Activated CD8-positive, alpha-beta T cell treated with anti-CD3 and anti-CD28 coated beads, Interleukin-2, amount 10 ng/mL, durations not matched to agents 7 days and 5 days (primary cell): ENCODE data around the gene RAD17. TPM values are rescaled to one million over a fixed set of nuclear protein-coding genes. Genes with fewer than 3 reads are reported as not detected.
"Not testable (repeated sequence)": the region's sequence is repeated elsewhere in the genome, so short reads cannot be mapped to it uniquely, and the experiment has no call there.

Experiments
- ATAC-seq: fragments of 150-1000 bp; cut with Tn5 transposase; one replicate; pipeline ENCODE4 v1.10.0; 2021; ENCODE audit warnings: moderate library complexity
- CTCF ChIA-PET: fragments of 350-600 bp; sonication (Branson Sonifier 250); formaldehyde crosslinking; loops from one replicate; lab custom pipeline; 2021; ENCODE audit warnings: antibody characterized with exemption; lab: Charles Lee
- POLR2A ChIA-PET: fragments of 350-600 bp; sonication (Branson Sonifier 250); formaldehyde crosslinking; loops from one replicate; lab custom pipeline; 2021; ENCODE audit warnings: antibody characterized with exemption; lab: Charles Lee
- DNase-seq: peaks from one replicate; pipeline ENCODE4 v3.0.0-alpha.2; 2020
- H3K27ac Mint-ChIP-seq: one replicate; pipeline ENCODE4 v1.8.0; 2021; ENCODE audit warnings: mild to moderate bottlenecking, mixed read lengths
- H3K27me3 Mint-ChIP-seq: one replicate; pipeline ENCODE4 v1.8.0; 2021; ENCODE audit warnings: low read depth, mixed read lengths
- H3K36me3 Mint-ChIP-seq: one replicate; pipeline ENCODE4 v1.8.0; 2021; ENCODE audit warnings: low read depth, mixed read lengths
- H3K4me1 Mint-ChIP-seq: one replicate; pipeline ENCODE4 v1.8.0; 2021; ENCODE audit warnings: low read depth, mixed read lengths
- H3K4me3 Mint-ChIP-seq: one replicate; pipeline ENCODE4 v1.8.0; 2021; ENCODE audit warnings: mild to moderate bottlenecking, mixed read lengths
- H3K9me3 Mint-ChIP-seq: one replicate; pipeline ENCODE4 v1.8.0; 2022; ENCODE audit warnings: mixed read lengths; ENCODE audit not compliant: insufficient read depth
- total RNA-seq, 2 experiments: library from RNA; stranded (reverse); gene quantifications; one replicate each; pipeline ENCODE4 v1.2.3, GENCODE V29; 2021

The RAD17 gene
- total RNA-seq, 2 experiments from 2014 or later: 22.6 TPM

DNA sequence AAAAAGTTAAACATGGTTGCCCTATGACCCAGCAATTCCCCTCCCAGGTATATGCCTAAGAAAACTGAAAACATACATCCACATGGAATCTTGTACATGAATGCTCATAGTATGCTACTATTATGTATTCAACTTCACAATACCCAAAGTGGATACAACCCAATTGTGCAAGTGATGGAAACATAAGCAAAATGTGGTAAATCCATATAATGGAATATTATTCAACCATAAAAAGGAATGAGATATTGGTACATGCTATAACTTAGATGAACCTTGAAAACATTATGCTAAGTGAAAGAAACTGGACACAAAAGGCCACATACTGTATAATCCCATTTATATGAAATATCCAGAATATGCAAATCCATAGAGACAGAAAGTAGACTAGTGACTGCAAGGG, 19.0 kb upstream of the RAD17 start:
- Mint-ChIP-seq H3K9me3 (no peaks in the 10 kb centered on the region), H3K27ac (no peak overlapping the region), H3K4me3 (no peak overlapping the region), H3K36me3 (peaks cover 20% of the 10 kb centered on the region), H3K27me3 (no peaks in the 10 kb centered on the region), H3K4me1 (peaks cover under 1% of the 10 kb centered on the region)
- ChIA-PET POLR2A (no interaction called here), CTCF (no interaction called here)
- ATAC-seq: no peak
- DNase-seq: no peak

DNA sequence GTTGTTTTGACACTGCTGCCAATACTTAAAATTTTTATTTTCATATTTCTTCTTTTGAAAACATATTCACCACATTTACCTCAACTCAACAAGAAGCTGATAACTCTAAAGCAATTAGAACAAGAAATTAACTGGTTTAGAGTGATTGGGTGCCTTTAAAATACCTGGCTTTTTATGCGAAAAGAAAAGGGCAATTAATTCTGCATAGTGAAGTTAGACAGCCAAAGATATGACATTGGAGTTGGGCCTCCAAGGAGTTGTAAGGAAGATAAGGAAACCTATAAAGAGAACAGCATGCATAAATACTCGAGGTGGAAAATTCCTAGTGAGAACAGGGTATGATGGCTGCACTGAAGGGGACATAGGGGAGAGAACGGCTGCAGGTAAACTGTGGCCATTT, 9.9 kb upstream of the RAD17 start:
- Mint-ChIP-seq H3K36me3 (peaks cover 47% of the 10 kb centered on the region), H3K4me3 (no peak overlapping the region), H3K27me3 (no peaks in the 10 kb centered on the region), H3K27ac (no peak overlapping the region), H3K4me1 (peaks cover 20% of the 10 kb centered on the region), H3K9me3 (no peaks in the 10 kb centered on the region)
- ATAC-seq (no peak), DNase-seq (no peak)
- ChIA-PET POLR2A (no interaction called here), CTCF (interaction anchor here (1.4 kb wide), 1 partner anchor 266 kb away, joined by 3 read pairs; the partner anchor contains the start of gene SLC30A5)

DNA sequence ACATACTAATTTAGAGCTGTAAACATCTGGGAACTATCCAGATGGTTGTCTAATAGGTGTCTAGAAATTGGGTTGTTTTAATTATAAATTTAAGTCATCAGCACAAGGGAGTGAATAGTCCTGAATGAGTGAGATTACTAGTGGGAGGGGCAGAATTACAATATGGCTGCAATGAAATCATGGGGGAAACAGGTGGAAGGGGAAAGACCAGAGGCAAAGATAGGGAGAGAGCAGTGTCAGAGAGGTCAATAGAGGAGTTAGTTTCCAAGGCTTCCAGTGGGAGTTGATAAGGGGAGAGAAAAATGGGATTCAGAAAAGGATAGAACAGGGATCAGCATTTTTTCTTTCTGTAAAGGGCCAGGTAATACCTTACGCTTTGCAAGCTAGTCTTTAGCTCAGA, 9.2 kb upstream of the RAD17 start:
- ChIA-PET CTCF (no interaction called here), POLR2A (no interaction called here)
- Mint-ChIP-seq H3K4me1 (peaks cover 20% of the 10 kb centered on the region), H3K9me3 (no peaks in the 10 kb centered on the region), H3K27ac (no peak overlapping the region), H3K4me3 (no peak overlapping the region), H3K36me3 (peaks cover 53% of the 10 kb centered on the region), H3K27me3 (no peaks in the 10 kb centered on the region)
- DNase-seq: no peak
- ATAC-seq: no peak

DNA sequence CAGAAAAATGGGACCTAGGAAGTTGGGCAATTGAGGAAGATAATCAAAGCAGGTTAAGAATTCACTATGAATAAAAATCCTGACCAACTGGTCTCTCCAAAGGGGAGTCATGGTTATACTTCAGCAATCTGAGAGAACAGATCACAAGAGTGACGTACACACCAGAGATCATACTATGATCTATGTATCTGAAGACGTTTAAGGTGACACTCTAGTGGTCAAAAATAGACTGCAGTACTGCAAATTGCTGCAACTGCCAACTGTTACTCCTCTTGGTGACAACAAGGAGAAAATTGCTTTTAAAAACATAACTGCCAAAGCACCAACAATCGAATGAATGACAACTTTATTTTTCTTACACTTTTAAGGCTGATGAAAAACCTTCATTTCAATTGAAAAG, 5.2 kb upstream of the RAD17 start:
- peaks cover 25% of the 10 kb centered on the region for H3K4me1 Mint-ChIP-seq
- peaks cover 51% of the 10 kb centered on the region for H3K36me3 Mint-ChIP-seq
- H3K4me3 Mint-ChIP-seq: no peak overlapping the region
- ChIA-PET POLR2A (no interaction called here), CTCF (no interaction called here)
- ATAC-seq: no peak
- DNase-seq: no peak
- H3K27me3 Mint-ChIP-seq: no peaks in the 10 kb centered on the region
- no peak overlapping the region for H3K27ac Mint-ChIP-seq
- H3K9me3 Mint-ChIP-seq: no peaks in the 10 kb centered on the region

DNA sequence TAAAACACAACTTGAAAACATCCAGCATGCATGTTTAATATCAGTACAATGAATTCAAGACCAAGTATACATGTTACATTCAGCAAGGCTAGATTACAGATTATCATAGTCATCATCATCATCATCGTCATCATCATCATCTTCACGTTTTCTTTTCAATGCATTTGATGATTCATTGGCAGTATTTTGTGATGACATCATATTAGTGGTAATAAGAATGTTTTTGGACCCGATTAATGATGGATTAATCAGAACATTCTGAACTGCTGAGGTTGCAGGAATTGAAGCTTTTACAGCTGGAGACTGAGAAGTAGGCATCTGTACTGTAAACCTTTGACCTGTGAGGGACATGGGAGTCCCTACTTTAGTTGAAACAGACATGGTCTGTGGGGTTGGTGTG, 4.8 kb upstream of the RAD17 start:
- POLR2A ChIA-PET: no interaction called here
- no peak overlapping the region for H3K27ac Mint-ChIP-seq
- H3K4me1 Mint-ChIP-seq: peaks cover 25% of the 10 kb centered on the region
- ATAC-seq (no peak), DNase-seq (no peak)
- CTCF ChIA-PET: no interaction called here
- no peaks in the 10 kb centered on the region for H3K9me3 Mint-ChIP-seq
- H3K36me3 Mint-ChIP-seq: peaks cover 51% of the 10 kb centered on the region
- H3K27me3 Mint-ChIP-seq: no peaks in the 10 kb centered on the region
- no peak overlapping the region for H3K4me3 Mint-ChIP-seq

DNA sequence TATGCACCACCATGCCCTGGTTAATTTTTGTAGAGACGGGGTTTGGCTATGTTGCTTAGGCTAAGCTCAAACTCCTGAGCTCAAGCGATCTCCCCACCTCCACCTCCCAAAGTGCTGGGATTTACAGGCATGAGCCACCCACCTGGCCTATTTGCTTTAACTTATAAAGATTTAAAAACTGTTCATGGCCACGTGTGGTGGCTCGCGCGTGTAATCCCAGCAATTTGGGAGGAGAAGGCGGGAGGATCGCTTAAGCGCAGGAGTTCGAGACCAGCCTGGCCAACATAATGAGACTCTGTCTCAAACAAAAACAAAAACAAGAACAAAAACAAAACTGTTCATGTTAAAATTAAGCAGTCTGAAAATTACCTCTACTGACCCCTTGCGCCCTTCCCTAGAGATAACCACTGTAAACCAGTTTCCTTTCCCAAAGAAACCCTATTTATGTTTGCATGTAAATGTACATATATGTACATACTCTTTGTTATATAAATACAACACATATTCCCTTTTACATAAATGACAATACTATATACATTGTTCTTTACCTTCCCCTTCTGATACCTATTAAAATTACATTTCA, 1.8 kb upstream of the RAD17 start:
- ChIA-PET POLR2A (no interaction called here), CTCF (interaction anchor here (1.4 kb wide), 1 partner anchor 274 kb away, joined by 4 read pairs; the partner anchor contains the start of gene SLC30A5)
- H3K36me3 Mint-ChIP-seq: peaks cover 38% of the 10 kb centered on the region

DNA sequence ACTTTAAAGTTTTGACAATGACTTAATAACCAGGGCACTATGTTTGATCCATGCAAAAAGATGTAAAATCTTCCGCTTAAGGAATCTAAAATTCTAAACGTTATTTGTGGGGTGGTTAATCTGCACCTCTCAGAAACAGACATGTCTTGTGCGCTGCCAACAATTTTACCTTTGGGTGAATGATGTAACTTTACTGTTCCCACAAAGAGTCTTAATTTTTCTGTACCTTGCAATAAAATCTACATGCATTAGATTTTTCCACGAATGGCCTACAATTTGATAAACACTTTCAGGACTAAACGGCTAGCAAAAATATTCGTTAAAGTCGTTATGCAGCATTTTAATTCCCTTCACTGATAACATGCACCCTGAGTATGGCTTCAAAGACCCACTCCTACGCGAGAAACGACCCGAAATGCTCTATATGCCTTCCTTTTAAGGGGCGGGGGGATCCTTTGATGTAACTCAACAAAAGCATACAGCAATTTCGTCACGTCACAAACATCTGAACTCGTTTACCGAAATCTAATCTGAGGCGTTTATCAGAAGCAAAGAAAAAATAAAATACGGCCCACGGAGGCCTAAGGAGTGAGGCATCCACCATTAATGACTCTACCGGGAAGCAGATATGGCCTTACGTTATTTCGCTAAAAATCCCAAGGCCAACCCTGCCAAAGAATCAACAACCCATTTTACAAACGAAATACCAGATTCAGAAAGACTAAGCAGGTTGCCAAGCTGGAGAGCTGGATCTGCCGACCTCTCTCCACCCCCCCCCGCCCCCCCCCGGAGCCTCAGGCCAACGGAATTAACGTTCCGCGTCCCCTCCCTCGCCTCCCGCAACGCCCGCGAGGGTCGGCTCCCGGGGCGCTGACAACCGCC, 919 bp upstream of the RAD17 start:
- ATAC-seq: peak; percentile 2
- Mint-ChIP-seq H3K36me3 (peaks cover 34% of the 10 kb centered on the region), H3K4me3 (peak overlapping the region; percentile 99), H3K27ac (peak overlapping the region; percentile 99), H3K4me1 (peaks cover 39% of the 10 kb centered on the region), H3K9me3 (no peaks in the 10 kb centered on the region), H3K27me3 (no peaks in the 10 kb centered on the region)
- POLR2A ChIA-PET: no interaction called here
- CTCF ChIA-PET: no interaction called here
- DNase-seq: peak; percentile 30

More for the DNA sequence above, 1.8 kb upstream of the RAD17 start:
- H3K9me3 Mint-ChIP-seq: no peaks in the 10 kb centered on the region
- peak overlapping the region; percentile 99 for H3K4me3 Mint-ChIP-seq
- ATAC-seq (no peak), DNase-seq (no peak)
- H3K27me3 Mint-ChIP-seq: no peaks in the 10 kb centered on the region
- peak overlapping the region; percentile 99 for H3K27ac Mint-ChIP-seq
- H3K4me1 Mint-ChIP-seq: peaks cover 38% of the 10 kb centered on the region

DNA sequence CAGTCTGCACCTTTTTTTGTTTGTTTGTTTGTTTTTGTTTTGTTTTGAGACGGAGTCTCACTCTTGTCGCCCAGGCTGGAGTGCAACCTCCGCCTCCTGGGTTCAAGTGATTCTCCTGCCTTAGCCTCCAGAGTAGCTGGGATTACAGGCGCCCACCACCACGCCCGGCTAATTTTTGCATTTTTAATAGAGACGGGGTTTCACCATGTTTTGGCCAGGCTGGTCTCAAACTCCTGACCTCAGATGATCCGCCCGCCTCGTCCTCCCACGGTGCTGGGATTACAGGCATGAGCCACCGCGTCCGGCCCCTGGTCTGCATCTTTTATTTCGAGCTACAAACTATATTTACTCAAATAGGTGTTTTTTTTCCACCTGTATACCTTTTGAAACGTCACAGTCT, 717 bp downstream of the RAD17 start:
- Mint-ChIP-seq H3K36me3 (peaks cover 26% of the 10 kb centered on the region), H3K4me1 (peaks cover 36% of the 10 kb centered on the region), H3K4me3 (peak overlapping the region; percentile 99), H3K27ac (peak overlapping the region; percentile 99)
- ChIA-PET CTCF (interaction anchor here (0.8 to 1.0 kb wide), 2 partner anchors 38 to 277 kb away, joined by 3 read pairs; partner anchors contain the start of gene SLC30A5), POLR2A (interaction anchor here (0.6 to 1.1 kb wide), 6 partner anchors 8 to 136 kb away, joined by 3 to 4 read pairs (median 3); partner anchors contain the start of gene CDK7)
- DNase-seq, ATAC-seq, H3K27me3 Mint-ChIP-seq, H3K9me3 Mint-ChIP-seq: not testable (repeated sequence)

DNA sequence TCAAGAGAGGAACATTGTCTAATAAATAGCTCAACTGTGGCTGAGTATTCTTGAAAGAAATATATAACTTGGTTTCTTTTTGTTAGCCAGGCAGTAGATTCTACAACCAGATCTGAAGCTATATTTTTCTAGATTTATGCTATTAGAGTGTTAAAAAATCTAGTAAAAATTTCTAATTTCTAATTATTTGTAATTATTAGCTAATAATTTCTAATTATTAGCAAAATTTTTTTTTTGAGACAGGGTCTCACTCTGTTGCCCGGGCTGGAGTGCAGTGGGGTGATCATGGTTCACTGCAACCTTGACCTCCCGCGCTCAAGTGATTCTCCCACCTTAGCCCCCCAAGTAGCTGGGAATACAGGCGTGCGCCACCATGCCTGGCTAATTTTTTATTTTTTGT, 2.8 kb downstream of the RAD17 start:
- POLR2A ChIA-PET: interaction anchor here (1.3 kb wide), 1 partner anchor 279 kb away, joined by 4 read pairs; no protein-coding TSS in a partner anchor
- Mint-ChIP-seq H3K4me3 (no peak overlapping the region), H3K27me3 (no peaks in the 10 kb centered on the region), H3K36me3 (peaks cover 23% of the 10 kb centered on the region), H3K27ac (no peak overlapping the region), H3K9me3 (no peaks in the 10 kb centered on the region), H3K4me1 (peaks cover 27% of the 10 kb centered on the region)
- DNase-seq: no peak
- ATAC-seq: no peak
- CTCF ChIA-PET: interaction anchor here (0.9 to 2.0 kb wide), 3 partner anchors 11 to 329 kb away, joined by 4 to 7 read pairs (median 7); partner anchors contain the start of gene SLC30A5

DNA sequence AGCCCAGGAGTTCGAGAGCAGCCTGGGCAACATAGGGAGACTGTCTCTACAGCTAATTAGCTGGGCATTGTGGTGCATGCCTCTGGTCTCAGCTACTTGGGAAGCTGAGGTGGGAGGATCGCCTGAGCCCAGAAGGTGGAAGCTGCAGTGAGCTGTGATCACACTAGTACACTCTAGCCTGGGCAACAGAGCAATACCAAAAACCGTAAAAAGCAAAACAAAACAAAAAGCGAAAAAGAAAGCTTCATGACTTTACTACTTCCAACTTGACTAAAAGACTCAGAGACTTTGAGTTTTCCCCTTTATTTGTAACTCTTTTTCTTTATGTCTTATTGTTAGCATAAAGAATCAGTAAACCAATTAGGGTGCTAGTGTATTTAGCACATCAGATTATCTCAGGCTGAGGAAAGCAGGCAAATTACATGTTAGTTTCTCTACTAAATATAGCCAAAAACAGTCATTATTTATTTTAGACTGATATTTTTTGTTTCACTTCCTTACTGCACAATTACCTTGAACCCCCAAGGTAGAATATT, 5.4 kb downstream of the RAD17 start:
- ATAC-seq (no peak), DNase-seq (no peak)
- H3K36me3 Mint-ChIP-seq: peaks cover 15% of the 10 kb centered on the region
- H3K9me3 Mint-ChIP-seq: no peaks in the 10 kb centered on the region
- no peak overlapping the region for H3K27ac Mint-ChIP-seq
- POLR2A ChIA-PET: no interaction called here
- H3K4me3 Mint-ChIP-seq: no peak overlapping the region
- peaks cover 14% of the 10 kb centered on the region for H3K4me1 Mint-ChIP-seq
- CTCF ChIA-PET: interaction anchor here (1.2 kb wide), 1 partner anchor 281 kb away, joined by 3 read pairs; the partner anchor contains the start of gene SLC30A5
- no peaks in the 10 kb centered on the region for H3K27me3 Mint-ChIP-seq

DNA sequence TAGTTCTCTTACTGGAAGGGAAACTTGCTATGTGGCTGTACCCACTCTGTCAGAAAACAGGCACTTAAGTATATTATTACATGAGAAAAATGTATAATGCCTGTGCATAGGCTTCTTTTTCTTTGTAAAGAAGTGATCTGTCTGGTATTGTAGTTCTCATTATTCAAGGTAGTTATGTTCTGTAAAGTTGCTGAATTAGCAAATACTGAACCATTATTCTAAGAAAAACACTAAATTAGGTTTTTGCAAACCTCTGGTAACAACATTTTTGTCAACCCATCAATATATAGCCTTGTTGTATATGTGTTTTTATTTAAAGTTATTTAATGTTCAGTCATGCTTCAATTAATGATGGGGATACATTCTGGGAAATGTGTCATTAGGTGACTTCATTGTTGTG, 8.8 kb downstream of the RAD17 start:
- DNase-seq: no peak
- ChIA-PET POLR2A (interaction anchor here (2.0 kb wide), 1 partner anchor 8 kb away, joined by 4 read pairs; the partner anchor contains the start of gene RAD17), CTCF (no interaction called here)
- Mint-ChIP-seq H3K9me3 (no peaks in the 10 kb centered on the region), H3K27ac (no peak overlapping the region), H3K4me3 (no peak overlapping the region), H3K27me3 (no peaks in the 10 kb centered on the region), H3K4me1 (no peaks in the 10 kb centered on the region), H3K36me3 (peaks cover 21% of the 10 kb centered on the region)
- ATAC-seq: no peak
